GM19452 (cell line): ENCODE measurements around the gene PHACTR4.
"Not testable (repeated sequence)": the region's sequence is repeated elsewhere in the genome, so short reads cannot be mapped to it uniquely, and the experiment has no call there.

Experiments
- ATAC-seq: cut with Tn5 transposase; IDR thresholded peaks from one replicate; pipeline ENCODE4 v1.9.1; 2021; ENCODE audit not compliant: unreplicated experiment

Gene PHACTR4

GRCh38 chr1:28428012-28428411 is 58.5 kb downstream of the PHACTR4 start:
- ATAC-seq, result no peak

- ATAC-seq, result no peak
These were observed 59.5 kb downstream of the PHACTR4 start for GRCh38 chr1:28428990-28429520.

GRCh38 chr1:28436211-28436769 is 66.8 kb downstream of the PHACTR4 start:
- no peak for ATAC-seq

- ATAC-seq, result no peak
These were observed 67.9 kb downstream of the PHACTR4 start for GRCh38 chr1:28437264-28437923.

- ATAC-seq, result no peak
These were observed 68.6 kb downstream of the PHACTR4 start for GRCh38 chr1:28437924-28438699.

- no peak for ATAC-seq
These were observed 69.8 kb downstream of the PHACTR4 start for GRCh38 chr1:28439320-28439719.

- no peak for ATAC-seq
These were observed 72.1 kb downstream of the PHACTR4 start for GRCh38 chr1:28441674-28442073.

- ATAC-seq, result no peak
These were observed 74.0 kb downstream of the PHACTR4 start for GRCh38 chr1:28443550-28443949.

- no peak for ATAC-seq
These were observed 78.1 kb downstream of the PHACTR4 start for GRCh38 chr1:28447679-28448078.

- not testable (repeated sequence) for ATAC-seq
These were observed 78.6 kb downstream of the PHACTR4 start for GRCh38 chr1:28448094-28448611.

GRCh38 chr1:28449904-28450303 is 80.4 kb downstream of the PHACTR4 start:
- no peak for ATAC-seq

- no peak for ATAC-seq
These were observed 81.0 kb downstream of the PHACTR4 start for GRCh38 chr1:28450561-28450960.

- ATAC-seq, result no peak
These were observed 81.5 kb downstream of the PHACTR4 start for GRCh38 chr1:28451011-28451410.

- ATAC-seq, result no peak
These were observed 86.5 kb downstream of the PHACTR4 start for GRCh38 chr1:28456078-28456477.

- no peak for ATAC-seq
These were observed 88.1 kb downstream of the PHACTR4 start for GRCh38 chr1:28457678-28458077.

GRCh38 chr1:28458237-28459228 is 89.0 kb downstream of the PHACTR4 start:
- ATAC-seq, result no peak

GRCh38 chr1:28466226-28466778 is 96.8 kb downstream of the PHACTR4 start:
- ATAC-seq, result no peak

- no peak for ATAC-seq
These were observed 100.6 kb downstream of the PHACTR4 start for GRCh38 chr1:28470146-28470545.

GRCh38 chr1:28479497-28479896 is 110.0 kb downstream of the PHACTR4 start:
- not testable (repeated sequence) for ATAC-seq

- ATAC-seq, result no peak
These were observed 110.8 kb downstream of the PHACTR4 start for GRCh38 chr1:28480308-28480707.
